GM20431 (cell line): ENCODE measurements around the gene TDRD3.
"Not testable (repeated sequence)": the region's sequence is repeated elsewhere in the genome, so short reads cannot be mapped to it uniquely, and the experiment has no call there.

ENCODE experiments used
- in situ Hi-C: fragments of 300-500 bp; cut with MseI, MboI; formaldehyde crosslinking; loops from one replicate; pipeline ENCODE4 v1.15.0; 2020; ENCODE audit warnings: low sequenced_read_pairs; ENCODE audit not compliant: unreplicated experiment

The TDRD3 gene

DNA sequence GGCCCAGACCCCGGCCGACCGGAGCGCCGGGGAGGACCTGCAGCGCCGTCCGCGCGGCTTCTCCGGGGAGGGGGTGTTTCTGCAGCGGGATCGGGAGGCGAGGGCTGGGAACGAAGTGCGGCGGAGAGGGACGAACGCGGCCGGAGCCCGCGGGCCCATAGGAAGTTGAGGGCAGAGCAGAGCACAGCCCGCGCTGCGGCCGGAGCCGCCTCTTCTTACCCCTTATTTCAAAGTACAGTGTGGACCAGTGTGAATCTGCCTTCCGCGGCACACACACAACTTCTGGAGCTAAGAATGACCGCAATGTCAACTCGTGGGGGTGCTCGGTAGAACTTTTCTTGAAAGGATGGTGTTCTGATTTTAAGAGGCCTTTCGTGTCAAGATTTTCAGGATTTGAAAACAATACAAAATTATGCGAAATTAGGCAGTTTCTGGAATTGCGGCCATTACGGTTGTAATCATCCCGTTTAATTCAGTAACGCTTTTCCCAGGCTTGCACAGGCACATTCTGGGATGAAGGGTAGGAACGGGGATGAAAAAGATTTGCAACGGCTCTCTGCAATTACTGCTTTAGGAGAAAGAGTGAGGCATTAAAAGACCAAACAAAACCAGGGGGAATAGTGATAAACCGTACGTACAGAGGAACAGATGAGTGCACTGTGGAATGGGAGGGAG, 821 bp downstream of the TDRD3 start:
- in situ Hi-C loops = no loop called here

DNA sequence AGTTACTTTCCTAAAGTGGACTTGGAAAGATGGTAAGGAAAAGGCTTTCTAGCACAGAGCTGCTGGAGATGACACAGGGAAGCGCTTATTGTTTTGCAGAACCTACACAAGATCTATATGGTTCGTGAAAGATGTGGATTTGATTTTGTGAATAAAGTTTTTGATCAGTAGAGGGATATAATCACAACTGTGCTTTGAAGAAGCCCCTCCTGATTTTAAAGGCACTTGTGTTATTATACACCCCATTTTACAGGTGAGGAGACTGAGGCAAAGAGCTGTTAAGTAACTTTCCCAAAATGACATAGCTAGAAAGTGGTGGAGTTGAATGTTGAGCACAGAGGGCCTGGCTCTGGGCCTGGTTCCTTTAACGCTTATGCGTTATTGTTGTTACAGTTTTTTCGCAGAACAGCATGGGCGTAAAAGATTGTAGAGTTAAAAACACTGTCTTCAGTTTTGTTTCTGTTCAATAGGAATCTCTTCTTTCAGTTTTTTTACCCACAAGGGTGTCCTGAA, 1.4 kb downstream of the TDRD3 start:
- in situ Hi-C loops = no loop called here

DNA sequence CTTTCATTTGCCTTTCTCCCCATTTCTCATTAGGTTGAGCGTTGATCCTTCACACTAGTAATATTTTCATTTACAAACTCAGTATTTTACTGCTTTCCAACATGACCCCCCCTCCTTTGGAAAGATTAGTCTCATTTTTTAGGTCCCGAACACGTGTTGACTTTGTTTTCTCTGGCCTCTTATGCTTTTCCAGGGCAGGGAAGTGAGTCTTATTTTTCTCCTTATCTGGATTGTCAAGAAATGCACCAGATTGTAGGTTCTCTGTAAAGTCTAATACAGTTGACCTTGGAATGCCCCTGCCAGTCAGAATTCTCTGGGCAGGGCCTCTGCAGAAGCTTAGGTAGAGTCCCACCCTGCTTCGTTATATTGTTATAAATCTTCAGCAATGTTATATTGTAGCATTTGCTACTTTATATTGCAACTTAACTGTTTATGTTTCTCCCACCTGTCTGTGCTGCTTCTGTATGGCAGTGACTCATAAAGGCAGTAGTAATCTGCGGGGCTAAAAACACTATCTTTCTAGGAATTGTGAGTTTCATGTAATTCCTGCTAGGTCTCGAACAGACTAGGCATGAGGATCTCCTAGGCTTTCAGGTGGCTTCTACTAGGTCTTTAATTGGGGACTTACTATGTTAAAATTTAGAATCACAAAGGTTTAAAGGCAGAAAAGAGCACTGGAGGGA, 2.0 kb downstream of the TDRD3 start:
- in situ Hi-C loops = no loop called here

DNA sequence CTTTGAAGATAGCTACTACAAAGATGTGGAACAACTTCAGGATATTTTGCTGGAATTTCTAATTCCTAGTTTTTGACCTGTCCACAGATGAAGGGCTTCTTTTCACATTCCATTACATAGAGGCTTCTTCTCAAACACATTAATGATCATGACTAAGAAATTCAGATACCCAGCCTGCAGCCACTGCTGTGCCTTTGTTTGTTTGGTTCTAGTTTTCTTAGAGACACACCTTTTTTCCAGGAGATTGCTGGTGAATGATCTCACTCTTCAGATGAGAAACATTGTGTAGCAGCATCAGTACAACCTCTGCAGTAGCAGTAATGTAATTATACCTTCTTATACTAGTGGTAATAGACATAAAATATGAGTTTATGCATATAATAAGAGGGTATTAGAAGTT, 5.0 kb downstream of the TDRD3 start:
- in situ Hi-C loops = no loop called here

DNA sequence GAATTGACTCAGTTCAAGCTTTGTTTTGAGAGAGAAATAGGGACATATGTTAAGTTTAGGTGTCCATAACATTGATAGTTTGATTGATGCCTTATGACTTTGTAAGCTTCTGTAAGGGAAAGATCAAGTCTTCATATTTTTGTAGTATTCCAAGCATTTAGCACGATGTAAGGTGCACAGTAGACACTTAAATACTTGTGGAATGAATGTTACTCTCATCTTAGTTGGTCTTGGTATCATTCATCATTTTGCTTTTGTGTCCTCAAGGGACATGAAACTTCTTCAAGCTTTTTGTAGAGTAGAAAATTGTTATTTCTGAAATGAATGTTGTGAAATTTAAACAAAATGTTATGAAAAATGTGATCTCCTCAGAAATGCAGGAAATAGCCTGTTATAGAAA, 10.1 kb downstream of the TDRD3 start:
- in situ Hi-C loops = no loop called here

DNA sequence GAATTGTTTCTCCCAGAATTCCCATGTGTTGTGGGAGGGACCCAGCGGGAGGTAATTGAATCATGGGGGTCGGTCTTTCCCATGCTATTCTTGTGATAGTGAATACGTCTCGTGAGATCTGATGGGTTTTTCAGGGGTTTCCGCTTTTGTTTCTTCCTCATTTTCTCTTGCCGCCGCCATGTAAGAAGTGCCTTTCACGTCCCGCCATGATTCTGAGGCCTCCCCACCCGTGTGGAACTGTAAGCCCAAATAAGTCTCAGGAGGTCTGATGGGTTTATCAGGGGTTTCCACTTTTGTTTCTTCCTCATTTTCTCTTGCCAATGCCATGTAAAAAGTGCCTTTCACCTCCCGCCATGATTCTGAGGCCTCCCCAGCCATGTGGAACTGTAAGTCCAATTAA, 10.8 kb downstream of the TDRD3 start:
- in situ Hi-C loops = not testable (repeated sequence)

DNA sequence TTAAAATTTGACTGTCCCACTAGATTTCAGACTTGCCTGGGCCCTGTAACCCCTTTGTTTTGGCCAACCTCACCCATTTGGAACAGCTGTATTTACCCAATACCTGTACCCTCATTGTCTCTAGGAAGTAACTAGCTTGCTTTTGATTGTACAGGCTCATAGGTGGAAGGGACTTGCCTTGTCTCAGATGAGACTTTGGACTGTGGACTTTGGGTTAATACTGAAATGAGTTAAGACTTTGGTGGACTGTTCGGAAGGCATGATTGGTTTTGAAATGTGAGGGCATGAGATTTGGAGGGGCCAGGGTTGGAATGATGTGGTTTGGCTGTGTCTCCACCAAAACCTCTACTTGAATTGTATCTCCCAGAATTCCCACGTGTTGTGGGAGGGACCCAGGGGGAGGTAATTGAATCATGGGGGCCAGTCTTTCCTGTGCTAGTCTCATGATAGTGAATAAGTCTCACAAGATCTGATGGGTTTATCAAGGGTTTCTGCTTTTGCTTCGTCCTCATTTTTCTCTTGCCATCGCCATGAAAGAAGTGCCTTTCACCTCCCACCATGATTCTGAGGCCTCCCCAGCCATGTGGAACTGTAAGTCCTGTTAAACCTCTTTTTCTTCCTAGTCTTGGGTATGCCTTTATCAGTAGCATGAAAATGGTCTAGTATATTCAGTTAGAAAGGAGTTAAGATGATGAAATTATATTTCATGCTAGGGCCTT, 12.7 kb downstream of the TDRD3 start:
- in situ Hi-C loops = not testable (repeated sequence)

DNA sequence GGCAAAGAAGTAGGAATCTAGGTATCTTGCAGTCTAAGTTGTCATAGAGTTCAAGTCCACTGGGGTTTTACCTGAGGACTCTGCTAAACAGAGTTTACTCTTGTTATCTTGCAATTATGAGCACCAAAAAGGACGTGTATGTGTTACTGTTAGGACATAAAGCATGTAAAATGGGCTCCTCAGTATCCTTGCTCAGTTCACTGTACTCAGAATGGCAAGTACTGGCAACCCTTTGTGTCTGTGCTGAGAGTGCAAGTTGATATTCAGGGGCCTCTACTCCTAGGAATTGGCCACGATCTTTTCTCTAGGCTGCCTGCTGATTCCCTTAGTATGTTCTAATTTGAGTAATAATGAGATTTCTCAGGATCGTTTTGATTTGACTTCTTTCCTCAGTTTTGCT, 13.3 kb downstream of the TDRD3 start:
- in situ Hi-C loops = no loop called here

DNA sequence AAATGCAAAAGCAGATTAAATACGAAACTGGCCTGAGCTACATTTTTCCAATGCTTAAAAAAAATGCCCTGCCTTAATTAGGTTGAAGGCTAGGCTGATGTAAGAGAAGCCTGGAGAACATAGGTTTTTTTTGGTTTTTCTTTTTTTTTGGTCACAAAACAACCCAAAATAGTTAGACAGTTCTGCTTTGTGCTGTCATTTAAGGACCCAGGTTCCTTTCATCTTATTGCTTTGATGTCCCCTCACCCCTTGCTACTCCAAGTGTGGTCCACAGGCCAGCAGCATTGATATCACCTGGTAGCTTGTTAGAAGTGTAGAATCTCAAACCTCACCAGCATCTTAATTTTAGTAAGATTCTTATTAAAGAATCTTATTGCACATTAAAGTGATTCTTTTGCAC, 14.4 kb downstream of the TDRD3 start:
- in situ Hi-C loops = no loop called here

DNA sequence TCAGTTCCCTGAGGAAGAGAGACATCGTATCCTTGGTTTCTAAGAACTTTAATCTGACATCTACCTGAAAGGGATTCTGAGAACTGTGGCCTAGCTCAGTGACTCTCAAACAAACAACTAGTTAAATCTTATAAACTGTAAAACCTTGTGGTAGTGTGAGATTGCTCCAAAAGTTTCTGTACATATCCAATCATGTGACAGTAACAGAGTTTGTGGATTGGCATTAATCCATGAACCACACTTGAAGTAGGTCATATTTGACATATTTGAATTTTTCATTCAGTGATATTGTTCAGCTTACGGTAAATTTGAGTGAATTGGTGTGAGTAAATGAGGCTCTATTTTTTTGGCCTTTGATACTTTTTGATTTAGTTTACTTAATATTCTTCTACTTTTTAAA, 15.0 kb downstream of the TDRD3 start:
- in situ Hi-C loops = no loop called here

DNA sequence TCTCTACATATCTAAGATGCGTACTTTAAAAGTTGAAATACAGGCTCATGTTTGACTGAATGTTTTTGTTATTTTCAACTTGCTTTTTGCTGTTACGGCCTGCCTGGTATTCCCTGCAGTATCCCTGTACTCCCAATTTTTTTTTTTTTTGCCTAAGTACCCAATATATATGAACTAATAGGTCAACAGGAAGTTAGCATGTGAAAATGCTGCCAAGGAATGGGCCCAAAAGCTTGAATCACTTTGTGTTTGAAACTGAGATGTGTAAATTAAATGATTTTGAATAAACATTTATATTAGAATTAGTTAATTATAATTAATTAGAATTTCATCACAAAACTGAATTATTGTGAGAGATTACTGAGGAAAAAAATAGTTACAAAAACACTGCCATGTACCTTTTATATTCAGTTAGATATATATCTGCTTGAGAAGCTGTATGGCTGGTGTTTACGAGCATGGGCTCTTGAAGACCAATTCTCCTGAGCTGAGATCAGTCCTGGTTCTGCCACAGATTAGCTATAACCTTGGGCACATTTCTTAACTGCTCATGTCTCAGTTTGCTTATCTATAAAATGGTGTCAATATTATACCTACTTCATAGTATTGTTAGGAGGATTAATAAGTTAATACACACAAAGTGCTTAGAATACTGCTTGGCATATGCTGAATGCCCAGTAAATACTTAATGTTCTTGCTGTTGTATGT, 16.0 kb downstream of the TDRD3 start:
- in situ Hi-C loops = no loop called here

DNA sequence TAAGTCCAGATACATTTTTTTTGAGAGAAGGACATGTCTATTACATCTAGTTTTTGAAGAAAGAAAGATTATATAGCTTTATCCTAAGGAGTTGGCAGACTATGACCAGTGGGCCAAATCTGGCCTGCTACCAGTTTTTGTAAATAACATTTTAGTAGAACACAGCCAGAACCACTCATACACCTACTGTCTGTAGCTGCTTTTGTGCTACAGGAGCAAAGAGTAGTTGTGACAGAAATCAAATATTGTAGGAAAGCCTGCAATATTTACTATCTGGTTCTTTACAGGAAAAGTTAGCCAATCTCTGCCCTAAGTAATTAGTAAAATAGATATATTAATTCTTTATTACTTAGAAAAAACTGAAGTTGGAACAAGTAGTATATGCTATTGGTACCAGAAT, 17.2 kb downstream of the TDRD3 start:
- in situ Hi-C loops = no loop called here

DNA sequence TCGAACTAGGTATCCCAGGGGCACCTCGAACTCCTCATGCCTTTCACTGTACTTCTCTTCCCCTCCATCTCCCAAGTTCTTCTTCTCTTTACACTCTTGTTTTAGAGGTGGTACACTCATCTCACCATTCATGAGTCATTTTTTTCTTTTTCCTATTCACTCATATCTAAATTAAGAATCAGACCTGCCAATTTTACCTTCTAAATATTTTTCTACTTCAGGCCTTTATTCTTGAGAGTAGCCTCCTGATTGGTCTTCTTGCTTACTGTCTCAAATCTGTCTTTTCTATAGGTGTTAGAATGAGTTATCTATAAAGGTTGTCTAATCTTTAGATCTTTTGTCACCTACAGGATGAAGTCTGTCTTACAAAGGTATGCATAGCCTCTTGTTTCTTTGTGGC, 20.7 kb downstream of the TDRD3 start:
- in situ Hi-C loops = no loop called here

DNA sequence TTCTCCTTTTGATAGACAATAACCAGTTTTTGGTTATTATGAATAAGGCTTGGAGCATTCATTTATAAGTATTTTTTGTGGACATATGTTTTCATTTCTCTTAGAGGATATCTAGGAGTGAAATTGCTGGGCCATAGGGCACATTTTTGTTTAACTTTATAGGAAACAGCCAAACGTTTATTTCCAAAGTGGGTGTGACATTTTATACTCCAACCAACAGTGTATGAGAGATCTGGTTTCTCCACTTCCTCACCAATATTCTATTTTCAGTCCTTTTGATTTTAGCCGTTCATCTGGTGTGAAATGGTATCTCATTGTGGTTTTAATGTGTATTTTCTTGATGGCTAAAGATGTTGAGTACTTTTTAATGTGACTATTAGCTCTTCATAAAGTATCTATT, 21.9 kb downstream of the TDRD3 start:
- in situ Hi-C loops = no loop called here

DNA sequence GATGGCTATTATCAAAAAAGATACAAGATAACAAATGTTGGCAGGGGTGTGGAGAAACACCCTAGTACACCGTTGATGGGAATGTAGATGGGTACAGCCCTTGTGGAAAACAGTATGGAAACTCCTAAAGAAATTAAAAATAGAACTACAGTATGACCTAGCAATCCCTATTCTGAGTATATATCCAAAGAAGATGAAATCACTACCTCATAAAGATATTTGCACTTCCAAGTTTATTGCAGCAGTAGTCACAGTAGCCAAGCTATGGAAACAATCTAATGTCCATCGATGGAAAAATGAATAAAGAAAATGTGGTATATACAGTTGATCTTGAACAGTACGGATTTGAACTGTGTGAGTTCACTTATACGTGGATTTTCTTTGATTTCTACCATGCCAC, 28.3 kb downstream of the TDRD3 start:
- in situ Hi-C loops = no loop called here

DNA sequence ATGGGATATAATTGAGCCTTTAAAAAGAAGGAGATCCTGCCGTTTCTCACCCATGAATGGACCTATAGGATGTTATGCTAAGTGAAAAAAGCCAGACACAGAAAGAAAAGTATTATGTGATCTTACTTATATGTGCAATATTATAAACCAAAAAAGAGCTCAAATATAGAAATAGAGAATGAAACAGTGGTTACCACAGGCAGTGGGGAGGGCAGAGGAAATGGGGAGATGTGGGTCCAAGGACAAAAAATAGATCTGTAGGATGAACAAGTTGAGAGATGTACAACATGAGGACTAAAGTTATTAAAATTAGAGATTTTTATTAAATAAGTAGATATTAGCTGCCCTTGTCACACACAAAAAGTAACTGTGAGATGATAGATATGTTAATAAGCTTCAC, 29.1 kb downstream of the TDRD3 start:
- in situ Hi-C loops = no loop called here

DNA sequence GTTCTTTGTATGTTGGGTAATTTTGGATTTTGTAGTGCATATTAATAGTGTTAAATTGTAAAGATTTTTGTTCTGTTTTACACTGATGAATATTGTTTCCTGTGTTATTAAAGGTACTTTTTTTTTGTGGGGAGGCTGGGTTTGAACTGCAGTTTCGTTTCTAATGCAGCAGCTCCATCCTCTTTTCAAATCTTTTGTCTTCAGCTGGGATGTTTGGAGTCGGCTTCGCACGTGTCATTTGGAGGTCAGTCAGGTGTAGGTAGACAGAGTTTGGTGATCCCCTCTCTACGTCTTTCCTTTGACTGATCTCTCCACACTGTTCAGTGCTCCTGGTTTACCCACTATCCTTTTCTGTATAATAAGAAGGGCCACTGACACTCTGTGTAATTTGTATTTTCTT, 30.3 kb downstream of the TDRD3 start:
- in situ Hi-C loops = no loop called here

DNA sequence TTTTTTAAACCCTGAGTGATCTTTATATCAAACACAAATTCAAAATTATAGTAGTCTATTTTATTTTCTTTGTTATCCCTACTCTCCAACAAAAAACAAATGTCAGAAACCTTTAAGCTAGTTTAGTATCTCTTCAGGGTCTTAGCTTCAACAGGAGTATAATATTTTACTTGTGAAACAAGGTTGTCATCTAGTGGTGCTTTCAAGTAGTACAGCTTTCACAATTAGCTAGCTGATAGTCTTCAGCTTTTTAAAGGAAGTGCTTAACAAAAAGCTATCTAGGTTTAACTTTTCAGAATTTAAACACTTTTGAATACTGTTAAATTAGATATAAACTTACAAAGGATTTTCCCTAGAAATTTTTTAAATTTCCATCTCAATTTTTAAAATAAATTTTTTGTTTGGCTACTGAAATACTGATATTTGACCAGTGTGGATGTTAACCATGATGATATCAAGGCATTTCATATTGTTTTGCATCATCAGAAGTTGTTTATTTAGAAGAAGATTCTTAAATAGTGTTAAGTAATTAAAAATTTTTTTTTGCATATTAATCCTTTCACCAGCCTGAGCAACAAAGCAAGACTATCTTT, 34.2 kb downstream of the TDRD3 start:
- in situ Hi-C loops = no loop called here

DNA sequence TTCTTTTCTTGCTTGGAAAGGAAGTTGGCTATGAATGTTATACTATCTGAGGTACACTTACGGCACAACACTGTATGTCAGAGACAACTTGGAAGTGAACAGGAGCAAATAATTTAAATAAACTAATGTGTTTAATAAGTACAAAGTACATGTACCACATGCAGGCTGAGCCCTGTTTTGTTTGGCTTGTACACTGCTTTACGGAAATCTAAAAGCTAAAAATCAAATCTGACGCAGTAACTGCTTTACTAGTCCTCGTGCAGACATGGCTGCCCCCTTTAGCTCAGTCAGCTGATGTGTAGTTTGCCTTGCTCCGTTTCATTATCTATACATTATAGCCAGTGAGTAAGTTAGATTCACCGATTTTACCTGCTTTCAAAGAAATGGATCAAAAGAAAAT, 36.5 kb downstream of the TDRD3 start:
- in situ Hi-C loops = no loop called here

DNA sequence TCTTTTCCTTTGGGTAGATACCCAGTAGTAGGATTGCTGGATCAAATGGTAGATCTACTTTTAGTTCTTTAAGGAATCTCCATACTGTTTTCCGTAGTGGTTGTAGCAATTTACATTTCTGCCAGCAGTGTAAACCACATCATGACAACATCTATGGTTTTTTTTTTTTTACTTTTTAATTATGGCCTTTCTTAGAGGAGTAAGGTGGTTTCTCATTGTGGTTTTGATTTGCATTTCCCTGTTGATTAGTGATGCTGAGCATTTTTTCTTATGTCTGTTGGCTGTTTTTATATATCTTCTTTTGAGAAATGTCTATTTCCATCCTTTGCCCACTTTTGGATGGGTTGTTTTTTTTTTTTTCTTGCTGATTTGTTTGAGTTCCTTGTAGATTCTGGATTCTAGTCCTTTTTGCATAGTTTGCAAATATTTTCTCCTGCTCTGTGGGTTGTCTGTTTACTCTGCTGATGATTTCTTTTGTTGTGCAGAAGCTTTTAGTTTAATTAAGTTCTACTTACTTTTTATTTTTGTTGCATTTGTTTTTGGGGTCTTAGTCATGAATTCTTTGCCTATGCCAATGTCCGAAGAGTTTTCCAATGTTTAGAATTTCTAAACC, 38.8 kb downstream of the TDRD3 start:
- in situ Hi-C loops = no loop called here
